Fibroblast of the aortic adventitia (primary cell): ENCODE measurements around the gene TP53I11. TPM values are rescaled to one million over a fixed set of nuclear protein-coding genes. Genes with fewer than 3 reads are reported as not detected.

ENCODE experiments used
- DNase-seq: peaks from one replicate; pipeline ENCODE4 v3.0.0-alpha.2; 2010; ENCODE audit warnings: low read depth
- H3K4me3 ChIP-seq: 2 replicates; pipeline ENCODE4 v1.5.1; 2011; ENCODE audit warnings: low read depth, mild to moderate bottlenecking, control low read depth, low read length, moderate library complexity
- total RNA-seq: library from RNA; depleted of rRNA; stranded (reverse); fragments of >200 nt; gene quantifications from 2 replicates; pipeline ENCODE4 v1.2.3, GENCODE V29; 2012; ENCODE audit warnings: low replicate concordance
- TF ChIP-seq, protein P1 (sequence below): IDR thresholded peaks from 2 replicates; pipeline ENCODE4 v1.5.1; 2011; ENCODE audit warnings: mild to moderate bottlenecking, low read length, control low read depth, inconsistent platforms; ENCODE audit not compliant: insufficient read depth

Gene TP53I11
- total RNA-seq, 1 donor = 23.1 TPM

DNA sequence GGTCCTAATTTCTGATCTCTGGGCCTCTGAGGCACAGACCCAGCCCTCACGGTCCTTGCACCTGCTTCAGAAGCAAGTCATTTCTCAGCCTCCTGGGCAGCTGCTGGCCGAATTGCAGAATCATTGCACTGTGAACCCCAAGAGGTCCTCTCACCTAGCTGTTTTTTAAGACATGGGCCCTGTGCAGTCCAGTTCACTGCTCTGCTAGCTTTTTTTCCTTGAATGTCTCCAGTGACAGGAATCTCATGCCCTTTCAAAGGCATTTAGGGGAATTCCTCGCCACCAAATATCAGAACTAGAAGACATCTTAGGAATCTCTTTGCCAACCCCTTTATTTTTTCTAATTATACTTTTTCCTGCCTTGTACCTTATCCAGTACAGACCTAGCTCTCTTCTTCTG is 35.6 kb upstream of the TP53I11 start:
- DNase-seq = no peak
- H3K4me3 ChIP-seq = no peak overlapping the region
- TF ChIP-seq, protein P1, sequence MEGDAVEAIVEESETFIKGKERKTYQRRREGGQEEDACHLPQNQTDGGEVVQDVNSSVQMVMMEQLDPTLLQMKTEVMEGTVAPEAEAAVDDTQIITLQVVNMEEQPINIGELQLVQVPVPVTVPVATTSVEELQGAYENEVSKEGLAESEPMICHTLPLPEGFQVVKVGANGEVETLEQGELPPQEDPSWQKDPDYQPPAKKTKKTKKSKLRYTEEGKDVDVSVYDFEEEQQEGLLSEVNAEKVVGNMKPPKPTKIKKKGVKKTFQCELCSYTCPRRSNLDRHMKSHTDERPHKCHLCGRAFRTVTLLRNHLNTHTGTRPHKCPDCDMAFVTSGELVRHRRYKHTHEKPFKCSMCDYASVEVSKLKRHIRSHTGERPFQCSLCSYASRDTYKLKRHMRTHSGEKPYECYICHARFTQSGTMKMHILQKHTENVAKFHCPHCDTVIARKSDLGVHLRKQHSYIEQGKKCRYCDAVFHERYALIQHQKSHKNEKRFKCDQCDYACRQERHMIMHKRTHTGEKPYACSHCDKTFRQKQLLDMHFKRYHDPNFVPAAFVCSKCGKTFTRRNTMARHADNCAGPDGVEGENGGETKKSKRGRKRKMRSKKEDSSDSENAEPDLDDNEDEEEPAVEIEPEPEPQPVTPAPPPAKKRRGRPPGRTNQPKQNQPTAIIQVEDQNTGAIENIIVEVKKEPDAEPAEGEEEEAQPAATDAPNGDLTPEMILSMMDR = no peak

DNA sequence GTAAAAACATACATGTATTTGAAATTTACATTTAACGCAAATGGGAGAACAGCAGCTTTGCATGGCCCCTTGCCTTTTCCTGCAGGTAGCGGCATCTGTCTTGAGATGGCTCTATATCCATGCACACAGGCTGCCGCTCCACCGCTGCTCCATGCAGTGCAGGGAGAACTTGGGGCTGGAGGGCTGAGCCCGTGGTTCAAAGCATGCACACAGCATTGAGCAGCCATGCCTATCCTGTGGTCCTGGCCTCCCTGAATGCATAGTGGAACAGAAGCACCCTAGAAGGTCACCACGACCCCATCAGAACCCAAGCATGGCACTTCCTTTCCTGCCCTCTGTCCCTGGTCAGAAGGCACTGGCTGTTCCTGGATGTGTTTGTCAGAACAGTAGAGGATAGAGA is 35.0 kb upstream of the TP53I11 start:
- TF ChIP-seq, protein P1 = no peak
- no peak overlapping the region for H3K4me3 ChIP-seq
- no peak for DNase-seq

DNA sequence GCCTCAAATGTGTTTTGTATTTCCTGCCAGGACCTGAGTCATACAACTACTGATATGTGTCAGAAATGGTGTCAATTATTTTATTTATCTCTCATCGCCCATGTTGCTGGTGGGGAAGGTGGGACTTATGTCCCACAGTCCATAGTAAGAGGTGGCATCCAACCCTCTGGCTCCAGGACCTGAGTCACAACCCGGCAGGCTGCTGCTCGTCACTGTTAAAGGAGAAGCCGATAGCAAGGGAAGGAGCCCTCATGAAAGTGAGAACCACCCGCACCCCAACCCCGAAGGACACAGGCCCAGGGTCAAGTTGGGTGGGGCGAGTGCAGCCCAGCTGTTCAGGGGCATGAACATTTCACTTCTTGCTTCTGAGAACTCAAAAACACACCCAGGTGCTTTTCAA is 33.1 kb upstream of the TP53I11 start:
- TF ChIP-seq, protein P1 = no peak
- no peak overlapping the region for H3K4me3 ChIP-seq
- DNase-seq = no peak

DNA sequence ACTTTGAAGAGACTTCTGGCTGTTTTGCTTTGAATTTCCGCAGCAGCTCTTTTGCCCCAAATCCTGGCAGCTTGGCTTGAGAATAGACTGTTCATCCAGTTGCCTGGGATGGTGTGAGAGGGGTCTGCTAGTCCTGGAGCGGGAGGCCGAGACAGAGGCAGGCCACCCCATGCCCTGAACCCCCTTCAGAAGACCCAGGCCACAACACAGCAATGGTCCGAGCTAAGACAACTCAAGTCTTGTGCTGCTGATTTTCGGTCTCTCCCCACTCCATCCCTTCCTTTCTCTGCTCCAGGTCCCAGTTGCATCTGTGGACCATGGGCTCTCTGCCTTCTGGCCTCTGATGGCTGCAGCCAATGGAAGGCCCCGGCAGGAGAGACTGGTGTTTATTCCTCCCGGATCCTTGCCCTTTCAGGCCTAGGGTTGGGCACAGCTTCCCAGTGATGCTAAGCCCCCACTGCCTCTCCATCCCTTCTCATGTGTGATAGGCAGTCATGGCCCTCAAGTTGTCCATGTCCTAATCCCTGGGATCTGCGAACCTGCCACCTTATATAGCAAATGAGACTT is 31.9 kb upstream of the TP53I11 start:
- TF ChIP-seq, protein P1 = no peak
- no peak for DNase-seq

DNA sequence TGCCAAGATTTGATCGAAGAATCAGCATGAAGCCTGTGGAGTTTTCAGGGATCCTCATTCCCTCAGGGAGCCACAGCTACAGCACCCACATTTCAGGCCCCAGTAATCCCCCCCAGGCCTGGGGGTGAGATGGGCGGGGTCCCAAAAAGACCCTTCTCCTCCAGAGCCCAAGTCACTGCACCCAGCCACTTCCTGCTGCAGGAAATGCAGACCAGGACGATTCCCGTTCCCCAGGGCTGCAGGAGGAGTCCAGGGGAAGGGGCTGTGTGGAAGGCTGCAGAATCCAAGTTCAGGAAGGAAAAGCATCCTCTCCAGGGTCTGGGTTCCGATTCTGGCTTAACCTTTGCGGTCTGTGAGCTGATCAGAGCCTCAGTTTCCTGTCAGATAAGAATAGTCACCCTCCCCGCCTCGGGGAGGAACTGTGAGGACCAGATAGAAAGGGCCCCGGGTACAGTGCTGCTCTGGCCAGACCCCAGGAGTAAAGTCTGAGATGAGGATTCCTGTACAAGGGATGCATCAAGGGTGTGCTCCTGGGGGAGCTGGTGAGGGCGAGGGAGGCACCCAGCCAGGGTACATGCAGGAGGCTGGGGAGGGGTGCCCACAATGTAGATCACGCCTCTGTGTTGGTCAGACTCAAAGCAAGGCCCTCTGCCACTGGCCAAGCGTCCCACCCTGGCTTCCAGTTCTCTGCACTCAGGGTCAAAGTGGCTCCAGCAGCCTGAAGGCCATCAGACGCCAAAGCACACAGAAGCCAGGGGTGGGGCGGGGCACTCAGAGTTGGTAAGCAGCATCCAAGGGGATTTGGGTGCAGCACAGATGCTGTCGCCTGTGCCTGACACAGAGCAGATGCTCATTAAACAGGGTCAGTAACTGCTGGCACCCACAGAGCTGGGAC is 30.1 kb upstream of the TP53I11 start:
- H3K4me3 ChIP-seq = no peak overlapping the region
- DNase-seq = no peak
- TF ChIP-seq, protein P1 = no peak

More for the DNA sequence above, 31.9 kb upstream of the TP53I11 start:
- H3K4me3 ChIP-seq = no peak overlapping the region

DNA sequence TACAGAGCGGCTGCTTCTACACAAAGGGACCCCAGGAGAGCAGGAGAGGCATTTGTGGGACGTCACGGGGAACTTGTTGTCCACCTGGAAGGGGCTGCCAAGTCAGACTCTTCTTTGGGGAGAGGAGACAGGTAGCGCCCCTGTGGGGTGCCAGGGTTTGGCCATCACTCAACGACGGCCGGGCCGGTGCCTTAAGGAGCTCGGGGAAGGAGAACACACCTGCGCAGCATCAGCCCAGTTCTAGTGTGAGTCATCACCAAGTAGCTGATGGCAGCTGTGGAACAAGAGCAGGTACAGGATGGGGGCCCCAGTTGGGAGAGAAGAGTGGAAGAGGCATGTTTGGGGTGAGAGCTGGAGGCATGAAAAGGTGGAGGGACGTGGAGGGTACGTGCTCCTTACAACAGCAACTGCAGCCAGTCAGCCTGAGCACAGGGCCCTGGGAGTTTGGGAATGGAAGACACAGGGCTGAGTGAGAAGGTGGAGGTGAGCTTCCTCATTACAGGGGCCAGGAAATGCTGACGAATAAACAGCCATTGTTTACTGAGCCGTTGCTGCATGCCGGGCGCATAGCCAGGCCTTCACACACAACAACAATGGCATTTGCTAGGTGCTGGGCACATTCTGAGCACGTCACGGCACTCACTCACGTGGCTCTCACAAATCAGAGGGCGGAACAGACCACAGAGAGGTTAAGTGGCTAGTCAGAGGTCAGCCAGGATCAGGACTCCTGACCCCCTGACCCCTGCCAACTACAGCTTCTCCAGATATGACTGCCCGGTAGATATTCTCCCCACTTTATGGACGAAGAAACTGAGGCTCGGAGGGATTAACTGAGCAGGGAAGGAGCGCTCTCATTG is 29.1 kb upstream of the TP53I11 start:
- H3K4me3 ChIP-seq = no peak overlapping the region
- DNase-seq = no peak
- TF ChIP-seq, protein P1 = no peak
